ENCODE results near the gene PAX8. TPM values are rescaled to one million over a fixed set of nuclear protein-coding genes. Genes with fewer than 3 reads are reported as not detected.
A peak's percentile ranks its signal among the peaks of the same experiment; 100 is the strongest.

PAX8 gene
- total and polyA plus RNA-seq, 10 of the 15 experiments (the other 5 are each of a cell fraction or from before 2014, with no cell fraction given), result 0.16 to 2.5 (median 0.97) TPM

- Histone ChIP-seq H3K4me3 (no peak overlapping the region), H2AFZ (ENCODE audit: control insufficient read depth, low read depth, low read length) (no peak overlapping the region), H4K20me1 (ENCODE audit: control insufficient read depth, insufficient read depth) (peaks cover 5% of the 10 kb centered on the region), H3K9ac (ENCODE audit: control insufficient read depth, insufficient read depth, low read length) (no peak overlapping the region), H3K4me1 (ENCODE audit: control insufficient read depth, insufficient read depth, low read length) (no peaks in the 10 kb centered on the region), H3K36me3 (ENCODE audit: control insufficient read depth in 2 of 2, insufficient read depth in 2 of 2, low read length in 1 of 2) (peaks cover 26 to 36% of the 10 kb centered on the region in 2 experiments), H3K79me2 (ENCODE audit: control insufficient read depth, insufficient read depth, low read length) (peaks cover 4% of the 10 kb centered on the region), H3K27me3 (replicated peaks in 1 of 2; ENCODE audit: control insufficient read depth in 2 of 2, insufficient read depth in 2 of 2, low read length in 1 of 2) (no peaks in the 10 kb centered on the region), H3K27ac (ENCODE audit: control insufficient read depth, insufficient read depth) (no peak overlapping the region), H3K9me3 (replicated peaks; ENCODE audit: control insufficient read depth, insufficient read depth, low read length) (no peaks in the 10 kb centered on the region), H3K4me2 (ENCODE audit: control insufficient read depth, insufficient read depth) (no peak overlapping the region)
- POLR2A ChIA-PET, result interaction anchor here (1.7 kb wide), 1 partner anchor 10 kb away, joined by 6 read pairs; no protein-coding TSS in a partner anchor
- CTCF ChIA-PET, result interaction anchor here (1.0 to 6.7 kb wide), 5 partner anchors 8 to 53 kb away, joined by 3 to 40 read pairs (median 3); partner anchors contain the start of gene PSD4
- in situ Hi-C loops (cut with MboI) (no loop called here), intact Hi-C loops (cut with micrococcal nuclease; ENCODE audit: unreplicated experiment) (no loop called here)
- SMC1A ChIA-PET (ENCODE audit: uncharacterized antibody, unreplicated experiment), result no interaction called here
- 64% methylated on average over 1 of the region's 1 CpG for WGBS (ENCODE audit: insufficient coverage, insufficient replicate concordance, low lambda C conversion rate, missing lambda C conversion rate)
- RAD21 ChIA-PET (ENCODE audit: unreplicated experiment), result interaction anchor here (1.3 kb wide), 1 partner anchor 53 kb away, joined by 4 read pairs; no protein-coding TSS in a partner anchor
- ATAC-seq, result no peak
- BruUV-seq (replicated peaks), result no TSS peak
- TF ChIP-seq NRF1 (conservative IDR thresholded peaks at IDR 0.05; ENCODE audit: low read depth, low read length) (no peak), MYC (IDR thresholded peaks at IDR 0.05; ENCODE audit: insufficient read depth, insufficient read length, insufficient replicate concordance, low read length, severe bottlenecking) (no peak), SPI1 (IDR thresholded peaks at IDR 0.05; ENCODE audit: borderline replicate concordance, insufficient read depth, low read depth, low read length) (no peak)
- FAIRE-seq, result no peak
- DNase-seq (ENCODE audit: low read depth, low spot score), result no peak
These were observed 87.8 kb downstream of the PAX8 start for GRCh38 chr2:113190871-113191270.

GRCh38 chr2:113187771-113188170, 91.0 kb downstream of the PAX8 start:
- FAIRE-seq, result no peak
- Histone ChIP-seq H3K4me2 (ENCODE audit: control insufficient read depth, insufficient read depth) (no peak overlapping the region), H2AFZ (ENCODE audit: control insufficient read depth, low read depth, low read length) (no peak overlapping the region), H3K4me3 (no peak overlapping the region), H3K9ac (ENCODE audit: control insufficient read depth, insufficient read depth, low read length) (no peak overlapping the region), H3K4me1 (ENCODE audit: control insufficient read depth, insufficient read depth, low read length) (no peaks in the 10 kb centered on the region; the same call in 1 of the 2 replicates), H4K20me1 (ENCODE audit: control insufficient read depth, insufficient read depth) (peaks cover 12% of the 10 kb centered on the region), H3K27me3 (replicated peaks in 1 of 2; ENCODE audit: control insufficient read depth in 2 of 2, insufficient read depth in 2 of 2, low read length in 1 of 2) (no peaks in the 10 kb centered on the region), H3K9me3 (replicated peaks; ENCODE audit: control insufficient read depth, insufficient read depth, low read length) (no peaks in the 10 kb centered on the region), H3K36me3 (ENCODE audit: control insufficient read depth in 2 of 2, insufficient read depth in 2 of 2, low read length in 1 of 2) (peaks cover 32 to 45% of the 10 kb centered on the region in 2 experiments), H3K79me2 (ENCODE audit: control insufficient read depth, insufficient read depth, low read length) (peaks cover 23% of the 10 kb centered on the region), H3K27ac (ENCODE audit: control insufficient read depth, insufficient read depth) (no peak overlapping the region)
- DNase-seq (ENCODE audit: low read depth, low spot score), result no peak
- SMC1A ChIA-PET (ENCODE audit: uncharacterized antibody, unreplicated experiment), result interaction anchor here (1.2 kb wide), 1 partner anchor 49 kb away, joined by 3 read pairs; no protein-coding TSS in a partner anchor
- no peak for ATAC-seq
- CTCF ChIA-PET, result interaction anchor here (6.7 kb wide), 1 partner anchor 50 kb away, joined by 40 read pairs; no protein-coding TSS in a partner anchor
- TSS peak; percentile 21 for BruUV-seq (replicated peaks)
- WGBS (ENCODE audit: insufficient coverage, insufficient replicate concordance, low lambda C conversion rate, missing lambda C conversion rate), result 65% methylated on average over 6 of the region's 6 CpGs
- POLR2A ChIA-PET, result no interaction called here
- RAD21 ChIA-PET (ENCODE audit: unreplicated experiment), result no interaction called here
- intact Hi-C loops (cut with micrococcal nuclease; ENCODE audit: unreplicated experiment), result no loop called here
- in situ Hi-C loops (cut with MboI), result no loop called here
- TF ChIP-seq FOXM1 (IDR thresholded peaks at IDR 0.05; ENCODE audit: low read depth, low read length), result no peak
- TF ChIP-seq SMAD5 (IDR thresholded peaks at IDR 0.05; ENCODE audit: low read depth), result no peak
- TF ChIP-seq E2F8 (IDR thresholded peaks at IDR 0.05; ENCODE audit: low read depth, partially characterized antibody), result no peak
- no peak for TF ChIP-seq ZBTB40 (IDR thresholded peaks at IDR 0.05; ENCODE audit: borderline replicate concordance)
- no peak for TF ChIP-seq ATF7 (IDR thresholded peaks at IDR 0.05; ENCODE audit: low read depth)
- no peak for TF ChIP-seq HDGF (IDR thresholded peaks at IDR 0.05)
- no peak for TF ChIP-seq ESRRA (IDR thresholded peaks at IDR 0.05; ENCODE audit: low read length)

All from GM12878 (cell line).